GM21390 (cell line): ENCODE results near the gene FNDC11.
"Not testable (repeated sequence)": the region's sequence is repeated elsewhere in the genome, so short reads cannot be mapped to it uniquely, and the experiment has no call there.

Experiments used
- ATAC-seq: cut with Tn5 transposase; IDR thresholded peaks from one replicate; pipeline ENCODE4 v1.9.1; 2021; ENCODE audit not compliant: unreplicated experiment

The FNDC11 gene

DNA sequence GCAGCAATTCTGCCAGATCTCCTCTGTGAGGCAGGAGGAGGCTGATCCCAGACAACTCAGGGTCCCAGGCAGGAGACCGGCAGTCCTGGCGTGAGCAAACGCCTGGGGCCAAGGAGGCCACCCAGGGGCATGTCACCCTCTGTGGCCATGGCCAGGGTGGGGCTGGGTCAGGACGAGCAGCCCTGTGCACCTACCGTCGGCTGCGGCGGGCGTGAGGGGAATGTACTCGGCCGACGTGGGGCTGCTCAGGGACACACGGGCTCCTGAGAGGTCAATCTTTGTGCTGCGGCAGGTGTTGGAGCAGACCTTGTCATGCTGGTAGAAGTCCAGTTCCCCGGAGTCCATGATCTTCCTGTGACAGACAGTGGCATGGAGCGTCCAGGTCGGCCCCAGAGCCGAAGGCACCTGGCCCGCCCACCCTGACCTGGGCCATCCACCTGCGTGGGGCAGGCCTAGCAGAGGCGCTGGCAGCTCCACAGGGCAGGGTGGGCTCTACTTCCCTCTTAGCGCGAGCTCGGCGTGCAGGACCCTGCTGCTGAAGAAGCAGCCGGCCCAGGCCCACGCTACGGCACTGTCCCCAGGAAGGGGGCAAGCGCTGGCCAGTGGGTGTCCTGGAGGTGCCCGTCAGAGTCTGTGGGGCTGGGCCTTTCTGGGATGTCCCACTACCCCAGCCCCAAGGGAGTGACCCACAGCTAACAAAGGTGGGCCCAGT, 41.6 kb downstream of the FNDC11 start:
- no peak for ATAC-seq

DNA sequence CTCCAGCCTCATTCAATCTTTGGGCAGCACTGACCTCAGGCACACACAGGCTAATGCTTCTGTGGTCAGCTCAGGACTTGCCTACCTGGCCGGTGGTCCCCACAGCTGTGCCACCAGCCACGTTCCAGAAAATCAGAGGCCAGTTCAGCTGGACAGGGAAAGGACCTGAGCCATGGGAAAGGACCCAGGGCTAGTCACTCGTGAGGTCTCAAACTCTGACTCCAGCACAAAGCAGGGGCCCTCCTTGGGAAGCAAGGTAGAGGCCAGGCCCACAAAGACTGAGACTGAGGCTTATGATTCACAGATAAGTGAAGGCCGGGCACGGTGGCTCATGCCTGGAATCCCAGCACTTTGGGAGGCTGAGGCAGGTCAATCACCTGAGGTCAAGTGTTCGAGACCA, 42.5 kb downstream of the FNDC11 start:
- ATAC-seq: no peak

DNA sequence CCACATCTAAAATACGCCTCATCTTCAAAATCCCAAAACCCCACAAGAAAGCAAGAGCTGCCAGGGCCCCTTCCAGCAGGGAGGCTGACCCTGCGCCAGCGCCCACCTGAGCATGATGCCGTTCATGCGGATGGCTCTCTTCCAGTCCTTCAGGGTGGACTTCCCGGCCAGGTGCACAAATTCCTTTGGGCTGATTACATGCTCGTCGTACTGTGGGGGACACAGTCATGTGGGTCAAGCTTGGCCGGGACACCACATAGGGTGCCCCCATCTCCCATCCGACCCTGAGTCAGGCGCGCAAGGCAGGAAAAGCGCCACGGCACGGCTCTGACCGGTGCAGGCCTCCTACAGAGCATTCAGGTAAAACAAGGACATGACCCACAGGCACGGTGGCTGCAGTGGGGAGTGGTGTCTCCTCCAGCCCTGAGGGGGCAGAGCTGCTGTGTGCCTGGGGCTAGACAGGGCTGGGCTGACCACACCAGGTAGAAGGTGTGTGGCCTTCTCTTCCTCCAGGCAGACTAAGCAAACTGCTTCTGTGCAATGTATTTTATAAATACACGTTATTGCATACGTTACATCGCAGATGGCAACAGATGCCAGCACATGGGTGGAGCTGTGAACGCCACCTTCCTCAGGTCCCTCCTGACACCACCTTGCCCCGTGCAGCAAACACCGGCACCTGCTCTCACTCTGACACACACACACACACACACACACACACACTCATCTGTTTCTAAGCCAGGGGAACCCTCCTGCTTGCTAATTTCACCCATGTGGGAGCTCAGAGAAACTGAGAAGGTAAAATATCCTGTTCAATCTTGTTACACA, 43.9 kb downstream of the FNDC11 start:
- ATAC-seq: no peak

DNA sequence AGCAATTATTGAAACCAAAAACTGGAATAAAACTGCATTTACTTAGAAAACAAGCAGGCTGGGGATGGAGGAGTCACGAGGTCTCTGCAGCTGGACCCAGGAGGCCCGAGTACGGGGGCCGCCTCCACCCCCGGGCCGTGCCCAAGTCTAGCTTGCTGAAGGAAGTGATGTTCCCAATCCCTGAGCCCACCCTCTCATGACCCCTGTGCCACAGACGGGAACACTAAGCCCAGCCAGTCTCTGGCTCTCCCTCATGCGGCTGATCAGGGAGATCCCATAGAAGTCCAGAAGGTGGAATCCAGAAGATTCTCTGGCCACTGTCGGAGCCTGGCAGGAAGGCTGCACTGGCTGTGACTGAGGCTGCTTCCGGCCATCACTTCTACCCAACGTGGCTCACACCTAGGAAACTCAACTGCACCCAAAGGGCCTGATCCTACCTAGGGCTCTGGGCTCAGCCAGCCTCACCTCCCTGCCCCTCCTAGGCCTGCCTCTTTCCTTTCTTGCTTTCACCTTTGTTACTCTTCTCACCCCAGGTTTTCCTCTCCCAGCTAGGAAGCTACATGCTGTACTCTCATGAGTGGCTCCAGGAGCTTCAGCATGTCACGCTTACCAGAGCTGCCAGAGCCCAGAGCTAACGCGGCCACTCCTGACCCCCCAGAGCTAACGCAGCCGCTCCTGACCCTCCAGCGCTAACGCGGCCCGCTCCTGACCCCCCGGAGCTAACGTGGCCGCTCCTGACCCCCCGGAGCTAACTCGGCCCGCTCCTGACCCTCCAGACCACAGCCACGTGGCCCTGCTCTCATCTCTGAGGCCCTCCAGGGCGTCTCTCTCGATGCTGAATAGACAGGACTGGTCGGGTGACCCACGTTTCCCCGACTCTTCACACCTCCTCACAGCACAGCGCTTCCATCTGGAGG, 44.8 kb downstream of the FNDC11 start:
- no peak for ATAC-seq

DNA sequence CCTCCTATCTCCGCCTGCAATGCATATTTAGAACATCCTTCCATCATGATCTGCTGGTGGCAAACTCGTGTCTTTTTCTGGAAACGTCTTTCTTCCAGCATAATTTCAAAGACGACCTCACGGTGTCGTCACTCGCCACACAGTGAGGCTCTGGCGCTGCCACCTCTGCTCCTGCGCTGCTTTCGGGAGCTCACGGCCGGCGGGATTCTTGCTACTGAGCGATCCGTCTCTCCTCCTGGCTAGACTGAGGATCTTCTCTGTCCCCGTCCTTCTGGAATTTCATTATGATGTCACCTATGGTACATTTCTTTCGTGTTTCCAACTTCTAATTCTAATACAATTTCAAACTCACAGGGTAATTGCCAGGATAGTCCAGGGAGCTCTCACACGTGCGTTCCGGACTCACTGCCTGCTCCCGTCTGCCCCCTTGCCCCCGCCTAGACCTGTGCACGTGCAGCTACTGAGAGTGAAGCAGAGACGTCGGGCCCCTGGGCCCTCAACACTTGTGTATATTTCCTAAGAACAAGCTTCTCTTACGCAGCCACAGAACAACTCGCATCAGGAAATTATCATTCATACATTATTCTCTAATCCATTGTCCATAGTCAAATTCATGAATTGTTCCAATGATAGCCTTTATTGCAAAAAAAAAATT, 45.6 kb downstream of the FNDC11 start:
- no peak for ATAC-seq

DNA sequence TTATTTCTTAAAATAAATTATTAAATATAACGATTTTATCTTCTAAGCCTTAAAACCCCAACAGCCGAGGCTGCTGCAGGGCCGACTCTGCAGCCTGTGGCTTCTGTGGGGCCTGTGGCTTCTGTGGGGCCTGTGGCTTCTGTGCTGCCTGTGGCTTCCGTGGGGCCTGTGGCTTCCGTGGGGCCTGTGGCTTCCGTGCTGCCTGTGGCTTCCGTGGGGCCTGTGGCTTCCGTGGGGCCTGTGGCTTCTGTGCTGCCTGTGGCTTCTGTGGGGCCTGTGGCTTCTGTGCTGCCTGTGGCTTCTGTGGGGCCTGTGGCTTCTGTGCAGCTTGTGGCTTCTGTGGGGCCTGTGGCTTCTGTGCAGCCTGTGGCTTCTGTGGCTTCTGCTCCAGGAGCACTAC, 47.7 kb downstream of the FNDC11 start:
- ATAC-seq: not testable (repeated sequence)

DNA sequence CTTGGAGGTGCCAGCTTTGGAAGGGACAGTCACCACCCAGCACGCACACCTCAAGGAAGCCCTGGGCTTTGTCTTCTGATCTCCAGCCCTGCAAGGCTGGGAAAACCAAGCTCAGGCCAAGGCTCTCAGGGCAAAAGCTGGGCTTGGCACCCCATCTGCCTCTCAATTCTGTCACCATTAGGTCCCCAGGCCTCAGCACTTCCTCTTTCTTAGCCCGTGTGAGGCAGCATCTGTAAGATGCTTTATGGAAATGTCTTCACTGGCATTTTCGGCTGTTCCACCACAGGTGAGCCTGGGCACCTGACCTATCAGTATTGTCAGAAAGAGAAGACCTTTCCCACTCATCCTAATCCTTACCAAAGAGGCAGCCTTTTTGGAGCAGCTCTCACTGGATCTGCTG, 48.4 kb downstream of the FNDC11 start:
- no peak for ATAC-seq
